Esophagus muscularis mucosa (tissue), 4 donors: ENCODE results near the gene SHTN1. TPM values are rescaled to one million over a fixed set of nuclear protein-coding genes. Genes with fewer than 3 reads are reported as not detected.

Source experiments
- DNase-seq: peaks from one replicate; pipeline ENCODE4 v3.0.0-alpha.2; 2017; ENCODE audit errors: extremely low spot score
- H3K27ac ChIP-seq, 4 donors: fragments of 200-600 bp; sonication (generic); replicated peaks in 1 of 4; 1 replicate in 3 of 4; 2 replicates in 1 of 4; pipeline ENCODE4 v1.5.1; 2016 to 2019; ENCODE audit warnings: mild to moderate bottlenecking in 1 of 4
- H3K27me3 ChIP-seq, 4 donors: fragments of 200-600 bp; sonication (generic); one replicate each; pipeline versions ENCODE4 v1.5.1 to v1.6.0; 2016 to 2019
- H3K36me3 ChIP-seq, 4 donors: fragments of 200-600 bp; sonication (generic); one replicate each; pipeline ENCODE4 v1.5.1; 2016 to 2019
- H3K4me1 ChIP-seq, 4 donors: fragments of 200-600 bp; sonication (generic); one replicate each; pipeline ENCODE4 v1.5.1; 2016 to 2019
- H3K4me3 ChIP-seq, 4 donors: fragments of 200-600 bp; sonication (generic); 1 replicate in 2 of 4; 2 replicates in 2 of 4; pipeline ENCODE4 v1.5.1; 2016 to 2019; ENCODE audit warnings: mild to moderate bottlenecking in 4 of 4, moderate library complexity in 1 of 4
- H3K9me3 ChIP-seq, 4 donors: fragments of 200-600 bp; sonication (generic); 1 replicate in 3 of 4; 2 replicates in 1 of 4; pipeline ENCODE4 v1.5.1; 2016 to 2019
- EP300 ChIP-seq: sonication (generic); formaldehyde crosslinking; IDR thresholded peaks from one replicate; pipeline ENCODE4 v1.6.1; 2017; ENCODE audit warnings: antibody characterized with exemption
- POLR2A ChIP-seq: fragments of 450-650 bp; IDR thresholded peaks from one replicate; pipeline ENCODE4 v1.6.1; 2017; ENCODE audit warnings: antibody characterized with exemption, moderate library complexity, mild to moderate bottlenecking, low read depth
- POLR2AphosphoS5 ChIP-seq, 2 donors: sonication (generic); formaldehyde crosslinking; IDR thresholded peaks; one replicate each; pipeline ENCODE4 v1.6.1; 2017; ENCODE audit warnings: antibody characterized with exemption in 2 of 2
- WGBS: methylation state at CpG from one replicate; pipeline ENCODE4 v1.1.5; 2018; 5-methylcytosine and 5-hydroxymethylcytosine counted together
- intact Hi-C: fragments of 100-400 bp; cut with DNase I; formaldehyde crosslinking; loops from one replicate; pipeline ENCODE4 v1.15.1; 2023
- total RNA-seq, 4 donors: library from RNA; depleted of rRNA; stranded (reverse); fragments of >200 nt; gene quantifications; one replicate each; pipeline versions ENCODE4 v1.1.0 to v1.2.1, GENCODE V29; 2016
- TF ChIP-seq, protein P1 (sequence below), 3 experiments: fragments of 200-600 bp in 2 of 3; fragments of 450-650 bp in 1 of 3; sonication (generic) in 2 of 3; IDR thresholded peaks; one replicate each; pipeline ENCODE4 v1.5.1; 2017 to 2019; ENCODE audit warnings: antibody characterized with exemption in 3 of 3, mild to moderate bottlenecking in 2 of 3, moderate library complexity in 1 of 3

SHTN1 gene
- total RNA-seq, 4 donors from 2014 or later, result 3.5 to 8.6 (median 6.1) TPM

DNA sequence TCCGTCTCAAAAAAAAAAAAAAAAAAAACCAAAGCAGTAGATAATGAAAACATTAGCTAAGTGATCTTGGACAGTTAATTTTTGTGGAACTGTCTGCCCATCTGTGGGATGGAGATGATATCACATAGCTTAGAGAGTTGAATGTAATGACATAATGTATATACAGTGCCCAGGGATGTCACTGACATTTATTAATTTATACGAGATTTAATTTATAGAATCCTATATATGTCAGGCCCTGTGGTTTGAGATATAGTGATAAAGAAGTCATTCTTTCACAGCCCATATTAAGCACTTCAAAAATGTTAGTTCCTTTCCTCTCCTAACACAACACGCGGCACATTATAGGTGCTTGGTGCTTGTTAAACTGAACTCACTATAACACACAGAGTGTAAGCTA lies 151.7 kb downstream of the SHTN1 start:
- no peak for DNase-seq
- no peak for TF ChIP-seq POLR2AphosphoS5 (IDR thresholded peaks at IDR 0.05)
- TF ChIP-seq EP300, result no peak
- no peak for TF ChIP-seq POLR2A
- TF ChIP-seq, protein P1, sequence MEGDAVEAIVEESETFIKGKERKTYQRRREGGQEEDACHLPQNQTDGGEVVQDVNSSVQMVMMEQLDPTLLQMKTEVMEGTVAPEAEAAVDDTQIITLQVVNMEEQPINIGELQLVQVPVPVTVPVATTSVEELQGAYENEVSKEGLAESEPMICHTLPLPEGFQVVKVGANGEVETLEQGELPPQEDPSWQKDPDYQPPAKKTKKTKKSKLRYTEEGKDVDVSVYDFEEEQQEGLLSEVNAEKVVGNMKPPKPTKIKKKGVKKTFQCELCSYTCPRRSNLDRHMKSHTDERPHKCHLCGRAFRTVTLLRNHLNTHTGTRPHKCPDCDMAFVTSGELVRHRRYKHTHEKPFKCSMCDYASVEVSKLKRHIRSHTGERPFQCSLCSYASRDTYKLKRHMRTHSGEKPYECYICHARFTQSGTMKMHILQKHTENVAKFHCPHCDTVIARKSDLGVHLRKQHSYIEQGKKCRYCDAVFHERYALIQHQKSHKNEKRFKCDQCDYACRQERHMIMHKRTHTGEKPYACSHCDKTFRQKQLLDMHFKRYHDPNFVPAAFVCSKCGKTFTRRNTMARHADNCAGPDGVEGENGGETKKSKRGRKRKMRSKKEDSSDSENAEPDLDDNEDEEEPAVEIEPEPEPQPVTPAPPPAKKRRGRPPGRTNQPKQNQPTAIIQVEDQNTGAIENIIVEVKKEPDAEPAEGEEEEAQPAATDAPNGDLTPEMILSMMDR (IDR thresholded peaks at IDR 0.05), result no peak
- no peak overlapping the region for H3K27ac ChIP-seq
- intact Hi-C loops, result no loop called here
- no peaks in the 10 kb centered on the region for H3K36me3 ChIP-seq
- 94% methylated on average over 4 of the region's 4 CpGs for WGBS
- H3K4me3 ChIP-seq, result no peak overlapping the region
- no peaks in the 10 kb centered on the region for H3K9me3 ChIP-seq
- peaks cover 6 to 16% (median 16%) of the 10 kb centered on the region in 4 donors for H3K4me1 ChIP-seq
- H3K27me3 ChIP-seq, result no peaks in the 10 kb centered on the region

DNA sequence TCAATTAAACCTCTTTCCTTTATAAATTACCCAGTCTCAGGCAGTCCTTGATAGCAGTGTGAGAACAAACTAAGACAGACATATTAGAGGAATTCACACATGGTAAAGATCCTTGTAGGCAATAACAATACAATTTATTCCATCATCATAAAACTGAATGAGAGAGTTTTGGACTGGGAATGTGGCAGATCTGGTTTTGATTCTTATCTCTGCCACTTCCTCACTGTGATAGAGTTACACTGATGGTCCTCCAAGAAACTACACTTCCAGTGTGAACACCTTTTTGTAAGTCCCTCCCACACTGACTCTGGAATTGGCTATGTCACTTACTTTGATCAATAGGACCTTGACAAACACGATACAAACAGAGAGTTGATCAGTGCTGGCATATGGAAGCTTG lies 152.7 kb downstream of the SHTN1 start:
- H3K4me1 ChIP-seq, result peaks cover 6 to 17% (median 16%) of the 10 kb centered on the region in 4 donors
- no peak overlapping the region for H3K4me3 ChIP-seq
- TF ChIP-seq EP300 (no peak), POLR2AphosphoS5 (IDR thresholded peaks at IDR 0.05) (no peak), POLR2A (no peak)
- TF ChIP-seq, protein P1 (IDR thresholded peaks at IDR 0.05), result no peak
- H3K9me3 ChIP-seq, result no peaks in the 10 kb centered on the region
- no peak for DNase-seq
- no peaks in the 10 kb centered on the region for H3K36me3 ChIP-seq
- intact Hi-C loops, result no loop called here
- WGBS, result 100% methylated on average over 1 of the region's 1 CpG
- no peak overlapping the region for H3K27ac ChIP-seq
- no peaks in the 10 kb centered on the region for H3K27me3 ChIP-seq

DNA sequence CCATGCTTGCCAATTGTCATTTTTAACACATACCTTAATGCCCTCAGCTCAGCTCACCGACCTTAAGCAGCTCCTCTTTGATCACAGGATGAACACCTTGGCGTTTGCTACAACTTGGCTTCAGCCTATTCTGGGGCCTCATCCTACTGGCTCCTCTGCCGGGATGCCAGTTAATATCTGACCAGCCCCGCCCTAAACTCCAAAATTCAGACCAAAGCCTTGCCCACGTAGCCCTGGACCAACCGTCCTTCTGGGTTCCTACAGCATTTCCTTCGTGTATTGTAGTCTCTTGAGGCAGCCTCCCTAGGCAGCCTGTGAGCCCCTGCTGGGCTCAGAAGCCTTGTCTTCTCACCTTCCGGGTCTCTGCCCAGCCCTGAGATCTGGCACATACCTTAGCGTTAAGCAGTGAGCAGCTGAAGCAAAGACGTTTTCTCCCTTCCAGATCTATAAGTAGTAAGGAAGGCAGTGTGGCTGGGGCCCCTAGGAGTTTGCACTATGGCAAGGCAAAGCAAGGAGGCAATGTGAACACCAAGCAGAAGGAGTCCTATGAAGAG lies 154.9 kb downstream of the SHTN1 start:
- Histone ChIP-seq H3K27me3 (no peaks in the 10 kb centered on the region), H3K36me3 (no peaks in the 10 kb centered on the region), H3K9me3 (no peaks in the 10 kb centered on the region), H3K4me1 (peaks cover 6 to 17% (median 16%) of the 10 kb centered on the region in 4 donors), H3K4me3 (peak overlapping the region; percentile 69 to 85 (median 71)), H3K27ac (peak overlapping the region; percentile 66 to 79 (median 70))
- 42% methylated on average over 10 of the region's 10 CpGs for WGBS
- DNase-seq, result no peak
- TF ChIP-seq, protein P1 (IDR thresholded peaks at IDR 0.05), result no peak
- TF ChIP-seq EP300 (no peak), POLR2A (no peak), POLR2AphosphoS5 (IDR thresholded peaks at IDR 0.05) (no peak)
- intact Hi-C loops, result no loop called here

DNA sequence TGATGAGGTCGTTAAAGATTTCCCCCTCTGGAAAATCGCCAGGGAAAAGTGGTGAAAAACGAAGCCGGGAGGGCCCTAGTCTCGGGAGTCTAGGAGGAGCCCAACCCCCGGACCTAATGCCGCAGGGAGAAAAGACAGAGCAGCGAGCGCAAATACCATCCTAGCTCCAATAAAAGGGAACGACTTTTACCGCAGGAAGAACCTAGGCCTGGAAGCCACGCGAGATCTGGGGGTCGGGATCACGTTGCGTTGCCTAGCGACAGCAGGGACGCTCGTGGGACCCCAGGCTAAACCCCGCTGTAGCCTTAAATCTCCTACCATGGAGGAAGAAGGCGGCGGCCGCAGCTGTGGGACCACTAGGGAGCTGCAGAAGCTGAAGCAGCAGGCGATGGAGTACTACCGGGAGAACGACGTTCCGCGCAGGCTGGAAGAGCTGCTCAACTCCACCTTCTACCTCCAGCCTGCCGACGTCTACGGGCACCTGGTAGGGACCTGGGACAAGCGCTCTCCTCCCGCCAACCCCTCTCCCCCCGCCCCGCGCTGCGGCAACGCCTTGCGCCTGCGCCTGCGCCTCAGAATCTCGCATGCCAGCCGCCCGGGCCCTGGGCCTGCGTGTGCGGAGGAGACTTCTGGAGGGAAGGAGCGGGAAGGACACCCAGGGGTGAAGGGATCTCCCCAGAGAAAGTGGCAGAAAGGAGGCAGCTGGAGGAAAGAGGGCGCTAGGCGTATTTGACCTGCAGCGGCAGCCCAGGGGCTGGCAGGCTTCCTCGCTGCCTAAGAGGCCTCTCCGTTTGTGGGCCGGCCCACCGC lies 155.5 kb downstream of the SHTN1 start, which contains the start of gene ENO4:
Gene ENO4 (plus strand): TSS at position 252 of the 810 bp plus-strand sequence. CDS start 68 bp downstream, at position 320.
- 4% methylated on average over 48 of the region's 55 CpGs for whole genome bisulfite sequencing
- DNase-seq, result no peak
- Histone ChIP-seq H3K27ac (peak within 1 kb of the TSS; percentile 66 to 79 (median 70)), H3K4me3 (peak within 1 kb of the TSS; percentile 69 to 85 (median 71)), H3K9me3 (no peaks in the 10 kb centered on the region), H3K27me3 (no peaks in the 10 kb centered on the region), H3K4me1 (peaks cover 6 to 17% (median 16%) of the 10 kb centered on the region in 4 donors), H3K36me3 (no peaks in the 10 kb centered on the region)
- intact Hi-C loops, result no loop called here
- no peak for TF ChIP-seq POLR2A
- peak; percentile 5 to 59 for TF ChIP-seq POLR2AphosphoS5 (IDR thresholded peaks at IDR 0.05)

DNA sequence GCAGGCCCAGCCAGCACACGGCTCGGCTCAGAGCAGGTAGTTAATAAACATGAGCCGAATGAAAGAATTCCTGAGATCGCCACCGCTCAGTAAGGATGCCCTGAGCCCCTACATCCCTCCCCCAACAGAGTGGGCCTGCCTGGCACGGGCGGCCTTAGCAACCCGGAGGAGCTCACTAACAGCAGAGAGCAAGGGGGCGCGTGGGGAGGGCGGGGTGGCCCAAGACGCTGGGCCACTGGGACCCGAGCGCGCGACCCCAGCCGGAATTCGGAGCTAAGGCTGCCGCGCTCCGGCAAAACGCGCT lies 156.1 kb downstream of the SHTN1 start:
- WGBS, result 4% methylated on average over 10 of the region's 23 CpGs
- H3K4me1 ChIP-seq, result peaks cover 6 to 17% (median 16%) of the 10 kb centered on the region in 4 donors
- H3K27ac ChIP-seq, result peak overlapping the region; percentile 66 to 79 (median 70)
- TF ChIP-seq POLR2A (no peak), POLR2AphosphoS5 (IDR thresholded peaks at IDR 0.05) (no peak), EP300 (no peak)
- TF ChIP-seq, protein P1 (IDR thresholded peaks at IDR 0.05), result no peak
- peak overlapping the region; percentile 69 to 85 (median 71) for H3K4me3 ChIP-seq
- no peaks in the 10 kb centered on the region for H3K27me3 ChIP-seq
- DNase-seq, result no peak
- H3K9me3 ChIP-seq, result no peaks in the 10 kb centered on the region
- intact Hi-C loops, result no loop called here
- no peaks in the 10 kb centered on the region for H3K36me3 ChIP-seq
